HepG2 (cell line): ENCODE results near the gene SERTAD1. TPM values are rescaled to one million over a fixed set of nuclear protein-coding genes. Genes with fewer than 3 reads are reported as not detected.

ENCODE experiments used
- AGO2 ChIP-seq: fragments of 200-400 bp; formaldehyde crosslinking; optimal IDR thresholded peaks from 2 replicates; pipeline ENCODE3; 2017; ENCODE audit warnings: mild to moderate bottlenecking, low read depth, low read length, moderate library complexity
- ATF7-NPFF ChIP-seq: sonication (generic); formaldehyde crosslinking; IDR thresholded peaks from 2 replicates; pipeline ENCODE4 v1.8.1; 2023; ENCODE audit warnings: mild to moderate bottlenecking, low read depth, missing genetic modification reagents, moderate library complexity
- ATM ChIP-seq: fragments of 450-650 bp; IDR thresholded peaks from 2 replicates; pipeline ENCODE4 v1.7.1; 2017; ENCODE audit warnings: mild to moderate bottlenecking, borderline replicate concordance
- DPF2 ChIP-seq: sonication (generic); formaldehyde crosslinking; IDR thresholded peaks from 2 replicates; pipeline ENCODE4 v1.4.0; 2020; ENCODE audit warnings: mild to moderate bottlenecking, low read depth, missing genetic modification reagents, borderline replicate concordance
- EZH2 ChIP-seq: conservative IDR thresholded peaks from 2 replicates; pipeline ENCODE4 v1.6.1; 2012; ENCODE audit warnings: mild to moderate bottlenecking, low read depth, low read length, moderate library complexity
- FUBP1 ChIP-seq: sonication (generic); formaldehyde crosslinking; IDR thresholded peaks from 2 replicates; pipeline ENCODE4 v1.5.1; 2020; ENCODE audit warnings: missing genetic modification reagents, mild to moderate bottlenecking, borderline replicate concordance
- JUNB ChIP-seq: sonication (generic); formaldehyde crosslinking; IDR thresholded peaks from 2 replicates; pipeline ENCODE4 v1.8.0; 2022; ENCODE audit warnings: missing genetic modification reagents, mild to moderate bottlenecking, borderline replicate concordance
- KLF13 ChIP-seq: sonication (generic); formaldehyde crosslinking; IDR thresholded peaks from 2 replicates; pipeline ENCODE4 v1.4.0; 2020; ENCODE audit warnings: mild to moderate bottlenecking, missing genetic modification reagents
- MLXIP ChIP-seq: sonication (generic); formaldehyde crosslinking; IDR thresholded peaks from 2 replicates; pipeline ENCODE4 v1.9.0; 2021; ENCODE audit warnings: missing genetic modification reagents, borderline replicate concordance
- MXD4 ChIP-seq: IDR thresholded peaks from 2 replicates; pipeline ENCODE4 v1.6.1; 2016; ENCODE audit warnings: mild to moderate bottlenecking, missing biosample characterization, missing genetic modification reagents
- NFKBIZ ChIP-seq: IDR thresholded peaks from 2 replicates; pipeline ENCODE4 v1.6.1; 2018; ENCODE audit warnings: missing genetic modification reagents, missing compliant biosample characterization
- POLR2A ChIP-seq, 2 experiments: IDR thresholded peaks; 2 replicates each; pipeline ENCODE4 v1.6.1; 2011; ENCODE audit warnings: low read depth in 2 of 2, low read length in 2 of 2, mild to moderate bottlenecking in 1 of 2, moderate library complexity in 1 of 2; ENCODE audit not compliant: insufficient read depth in 1 of 2
- PRPF4 ChIP-seq: fragments of 200-400 bp; formaldehyde crosslinking; IDR thresholded peaks from 2 replicates; pipeline ENCODE4 v1.6.1; 2016; ENCODE audit warnings: low read length, low read depth; ENCODE audit not compliant: poor library complexity, severe bottlenecking
- REPIN1 ChIP-seq: sonication (generic); formaldehyde crosslinking; IDR thresholded peaks from 2 replicates; pipeline ENCODE4 v1.8.0; 2022; ENCODE audit warnings: missing genetic modification reagents, low read depth, mild to moderate bottlenecking, borderline replicate concordance
- SPEN ChIP-seq: sonication (generic); formaldehyde crosslinking; IDR thresholded peaks from 2 replicates; pipeline ENCODE4 v1.5.1; 2020; ENCODE audit warnings: low read depth, mild to moderate bottlenecking, missing genetic modification reagents
- SRY ChIP-seq: sonication (generic); formaldehyde crosslinking; IDR thresholded peaks from 2 replicates; pipeline ENCODE4 v1.8.0; 2022; ENCODE audit warnings: mild to moderate bottlenecking, missing genetic modification reagents
- YEATS4 ChIP-seq: sonication (generic); formaldehyde crosslinking; IDR thresholded peaks from 2 replicates; pipeline ENCODE4 v1.4.0; 2020; ENCODE audit warnings: missing genetic modification reagents, borderline replicate concordance
- ZBTB43 ChIP-seq: sonication (generic); formaldehyde crosslinking; conservative IDR thresholded peaks from 2 replicates; pipeline ENCODE4 v1.4.0; 2020; ENCODE audit warnings: missing genetic modification reagents
- ZFP82 ChIP-seq: sonication (generic); formaldehyde crosslinking; IDR thresholded peaks from 2 replicates; pipeline ENCODE4 v1.5.1; 2020; ENCODE audit warnings: mild to moderate bottlenecking, missing genetic modification reagents, borderline replicate concordance
- ZFY ChIP-seq: sonication (generic); formaldehyde crosslinking; IDR thresholded peaks from 2 replicates; pipeline ENCODE4 v1.4.0; 2020; ENCODE audit warnings: missing genetic modification reagents
- ZNF317 ChIP-seq: sonication (generic); formaldehyde crosslinking; IDR thresholded peaks from 2 replicates; pipeline ENCODE4 v1.5.0; 2020; ENCODE audit warnings: mild to moderate bottlenecking, missing genetic modification reagents
- ZNF367 ChIP-seq: sonication (generic); formaldehyde crosslinking; IDR thresholded peaks from 2 replicates; pipeline ENCODE4 v1.4.0; 2020; ENCODE audit warnings: missing genetic modification reagents, borderline replicate concordance
- ZNF552 ChIP-seq: sonication (generic); formaldehyde crosslinking; IDR thresholded peaks from 2 replicates; pipeline ENCODE4 v1.9.0; 2022; ENCODE audit warnings: missing genetic modification reagents, mild to moderate bottlenecking, borderline replicate concordance
- ZNF652 ChIP-seq: IDR thresholded peaks from 2 replicates; pipeline ENCODE4 v1.6.1; 2016; ENCODE audit warnings: low read depth, borderline replicate concordance
- ZNF839 ChIP-seq: sonication (generic); formaldehyde crosslinking; IDR thresholded peaks from 2 replicates; pipeline ENCODE4 v1.4.0; 2020; ENCODE audit warnings: missing genetic modification reagents, mild to moderate bottlenecking, borderline replicate concordance
- polyA plus RNA-seq, 8 experiments: library from polyadenylated mRNA; depleted of rRNA in 3 of 8; stranded (reverse) in 7 of 8; unstranded in 1 of 8; fragments of >200 nt; fragmentation: Illumina TruSeq in 4 of 8; extraction: Trizol in 4 of 8; gene quantifications; 2 replicates each; pipeline versions ENCODE4 v1.2.1 to v1.2.3, GENCODE V29; 2011 to 2016; ENCODE audit warnings: low read depth in 4 of 8, missing spikeins in 1 of 8, mixed read lengths in 1 of 8; ENCODE audit not compliant: insufficient read depth in 1 of 8
- total RNA-seq, 5 experiments: library from RNA; depleted of rRNA; stranded (reverse); fragments of >200 nt; fragmentation: Illumina TruSeq; extraction: Trizol; gene quantifications; 2 replicates each; pipeline ENCODE4 v1.2.3, GENCODE V29; 2016; ENCODE audit warnings: low read depth in 1 of 5

The SERTAD1 gene
- total and polyA plus RNA-seq, 2 of the 13 experiments (the other 11 are each of a cell fraction or from before 2014, with no cell fraction given): 4.3 to 4.5 TPM

- no peak for TF ChIP-seq ZNF552
- TF ChIP-seq KLF13 (CRISPR knock-in tag): no peak
- no peak for TF ChIP-seq MXD4 (CRISPR knock-in tag)
- no peak for TF ChIP-seq ZFP82
- TF ChIP-seq SRY (CRISPR knock-in tag): no peak
- no peak for TF ChIP-seq ATF7-NPFF (CRISPR knock-in tag)
- TF ChIP-seq MLXIP (CRISPR knock-in tag): no peak
- TF ChIP-seq YEATS4: no peak
- no peak for TF ChIP-seq REPIN1 (CRISPR knock-in tag)
- no peak for TF ChIP-seq SPEN (CRISPR knock-in tag)
- no peak for TF ChIP-seq AGO2
- TF ChIP-seq PRPF4: no peak
- TF ChIP-seq ATM: no peak
- no peak for TF ChIP-seq FUBP1 (CRISPR knock-in tag)
- no peak for TF ChIP-seq ZNF367
- TF ChIP-seq ZNF652: no peak
- no peak for TF ChIP-seq EZH2
- TF ChIP-seq ZNF317: no peak; the same call in 1 of the 2 replicates
- no peak for TF ChIP-seq JUNB (CRISPR knock-in tag)
- TF ChIP-seq POLR2A (IDR thresholded peaks at IDR 0.05; ENCODE audit: insufficient read depth in 1 of 2, low read depth in 2 of 2, low read length in 2 of 2): no peak
- TF ChIP-seq ZFY (CRISPR knock-in tag): no peak
- peak; percentile 40; the same call in 1 of the 2 replicates for TF ChIP-seq DPF2 (CRISPR knock-in tag)
- TF ChIP-seq ZNF839 (CRISPR knock-in tag): no peak
- TF ChIP-seq NFKBIZ: no peak
- TF ChIP-seq ZBTB43 (CRISPR knock-in tag): no peak
Measured at GRCh38 chr19:40461669-40462221, 36.0 kb upstream of the SERTAD1 start (continued).
